ENCODE results near the gene OGFR. TPM values are rescaled to one million over a fixed set of nuclear protein-coding genes. Genes with fewer than 3 reads are reported as not detected.

OGFR gene
- total RNA-seq, 1 experiment from 2014 or later = 73.6 TPM

DNA sequence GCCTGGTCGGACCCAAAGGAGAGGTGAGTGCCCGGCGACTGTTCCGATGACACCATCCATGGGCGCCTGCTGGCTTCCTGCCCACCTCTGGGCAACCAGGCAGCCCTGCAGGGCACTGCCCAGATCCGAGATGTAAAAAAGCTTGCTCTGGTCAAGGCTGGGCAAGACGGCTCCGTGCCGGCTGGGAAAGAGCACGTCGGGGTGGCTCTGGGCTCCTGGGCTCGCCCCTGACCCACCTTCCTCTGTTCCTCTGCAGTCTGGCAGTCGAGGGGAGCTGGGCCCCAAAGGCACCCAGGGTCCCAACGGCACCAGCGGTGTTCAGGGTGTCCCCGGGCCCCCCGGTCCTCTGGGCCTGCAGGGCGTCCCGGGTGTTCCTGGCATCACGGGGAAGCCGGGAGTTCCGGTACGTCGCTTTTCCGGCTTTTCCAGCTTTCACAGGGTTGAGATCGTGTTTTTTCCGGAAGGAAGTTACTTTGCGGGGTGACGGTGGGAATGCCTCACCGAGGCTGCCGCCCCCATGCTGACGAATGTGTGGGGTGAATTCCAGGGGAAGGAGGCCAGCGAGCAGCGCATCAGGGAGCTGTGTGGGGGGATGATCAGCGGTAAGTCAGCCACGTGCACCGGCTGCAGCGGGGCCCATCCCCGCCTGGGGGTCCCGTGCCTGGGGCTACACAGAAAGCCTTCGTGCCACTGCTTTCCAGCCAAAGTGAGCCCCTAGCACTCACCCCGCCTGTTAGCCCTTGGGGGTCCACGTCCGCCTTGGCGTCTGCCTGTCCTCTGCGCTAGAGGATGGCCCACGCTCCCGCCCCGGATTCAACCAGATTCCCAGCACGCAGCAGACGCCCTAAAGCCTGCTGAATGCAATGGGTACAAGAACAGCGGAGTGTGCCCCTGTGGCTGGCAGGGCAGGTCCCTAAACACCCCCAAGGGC, 31.6 kb downstream of the OGFR start:
- Histone ChIP-seq H2AFZ (ENCODE audit: low read depth, low read length, poor library complexity, severe bottlenecking) (no peak overlapping the region), H3K36me3 (ENCODE audit: control insufficient read depth in 1 of 2, insufficient read depth in 2 of 2, low read length in 2 of 2) (no peaks in the 10 kb centered on the region; a peak in 1 of 4 replicates), H3K27ac (ENCODE audit: low read depth, low read length) (no peak overlapping the region)

More for the DNA sequence above, 31.6 kb downstream of the OGFR start:
- TF ChIP-seq POLR2A (IDR thresholded peaks at IDR 0.05; ENCODE audit: borderline replicate concordance, extremely low read depth, insufficient read depth, insufficient read length) (no peak), FOSL1 (IDR thresholded peaks at IDR 0.05; ENCODE audit: low read depth) (no peak), ELF1 (IDR thresholded peaks at IDR 0.05; ENCODE audit: borderline replicate concordance, low read depth) (no peak), SP1 (IDR thresholded peaks at IDR 0.05; ENCODE audit: low read depth) (no peak), SRF (IDR thresholded peaks at IDR 0.05; ENCODE audit: low read depth) (no peak)
- TF ChIP-seq, protein P1, sequence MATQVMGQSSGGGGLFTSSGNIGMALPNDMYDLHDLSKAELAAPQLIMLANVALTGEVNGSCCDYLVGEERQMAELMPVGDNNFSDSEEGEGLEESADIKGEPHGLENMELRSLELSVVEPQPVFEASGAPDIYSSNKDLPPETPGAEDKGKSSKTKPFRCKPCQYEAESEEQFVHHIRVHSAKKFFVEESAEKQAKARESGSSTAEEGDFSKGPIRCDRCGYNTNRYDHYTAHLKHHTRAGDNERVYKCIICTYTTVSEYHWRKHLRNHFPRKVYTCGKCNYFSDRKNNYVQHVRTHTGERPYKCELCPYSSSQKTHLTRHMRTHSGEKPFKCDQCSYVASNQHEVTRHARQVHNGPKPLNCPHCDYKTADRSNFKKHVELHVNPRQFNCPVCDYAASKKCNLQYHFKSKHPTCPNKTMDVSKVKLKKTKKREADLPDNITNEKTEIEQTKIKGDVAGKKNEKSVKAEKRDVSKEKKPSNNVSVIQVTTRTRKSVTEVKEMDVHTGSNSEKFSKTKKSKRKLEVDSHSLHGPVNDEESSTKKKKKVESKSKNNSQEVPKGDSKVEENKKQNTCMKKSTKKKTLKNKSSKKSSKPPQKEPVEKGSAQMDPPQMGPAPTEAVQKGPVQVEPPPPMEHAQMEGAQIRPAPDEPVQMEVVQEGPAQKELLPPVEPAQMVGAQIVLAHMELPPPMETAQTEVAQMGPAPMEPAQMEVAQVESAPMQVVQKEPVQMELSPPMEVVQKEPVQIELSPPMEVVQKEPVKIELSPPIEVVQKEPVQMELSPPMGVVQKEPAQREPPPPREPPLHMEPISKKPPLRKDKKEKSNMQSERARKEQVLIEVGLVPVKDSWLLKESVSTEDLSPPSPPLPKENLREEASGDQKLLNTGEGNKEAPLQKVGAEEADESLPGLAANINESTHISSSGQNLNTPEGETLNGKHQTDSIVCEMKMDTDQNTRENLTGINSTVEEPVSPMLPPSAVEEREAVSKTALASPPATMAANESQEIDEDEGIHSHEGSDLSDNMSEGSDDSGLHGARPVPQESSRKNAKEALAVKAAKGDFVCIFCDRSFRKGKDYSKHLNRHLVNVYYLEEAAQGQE (IDR thresholded peaks at IDR 0.05; ENCODE audit: low read depth) = no peak
- TF ChIP-seq, protein P2, sequence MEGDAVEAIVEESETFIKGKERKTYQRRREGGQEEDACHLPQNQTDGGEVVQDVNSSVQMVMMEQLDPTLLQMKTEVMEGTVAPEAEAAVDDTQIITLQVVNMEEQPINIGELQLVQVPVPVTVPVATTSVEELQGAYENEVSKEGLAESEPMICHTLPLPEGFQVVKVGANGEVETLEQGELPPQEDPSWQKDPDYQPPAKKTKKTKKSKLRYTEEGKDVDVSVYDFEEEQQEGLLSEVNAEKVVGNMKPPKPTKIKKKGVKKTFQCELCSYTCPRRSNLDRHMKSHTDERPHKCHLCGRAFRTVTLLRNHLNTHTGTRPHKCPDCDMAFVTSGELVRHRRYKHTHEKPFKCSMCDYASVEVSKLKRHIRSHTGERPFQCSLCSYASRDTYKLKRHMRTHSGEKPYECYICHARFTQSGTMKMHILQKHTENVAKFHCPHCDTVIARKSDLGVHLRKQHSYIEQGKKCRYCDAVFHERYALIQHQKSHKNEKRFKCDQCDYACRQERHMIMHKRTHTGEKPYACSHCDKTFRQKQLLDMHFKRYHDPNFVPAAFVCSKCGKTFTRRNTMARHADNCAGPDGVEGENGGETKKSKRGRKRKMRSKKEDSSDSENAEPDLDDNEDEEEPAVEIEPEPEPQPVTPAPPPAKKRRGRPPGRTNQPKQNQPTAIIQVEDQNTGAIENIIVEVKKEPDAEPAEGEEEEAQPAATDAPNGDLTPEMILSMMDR (IDR thresholded peaks at IDR 0.05 in 2 of 3, conservative IDR thresholded peaks at IDR 0.05 in 1 of 3; ENCODE audit: borderline replicate concordance in 1 of 3, insufficient read depth in 1 of 3, low read depth in 2 of 3, low read length in 2 of 3) = no peak
- no peaks in the 10 kb centered on the region for H3K27me3 ChIP-seq (ENCODE audit: insufficient read depth, low read length)
- ChIA-PET RAD21 (ENCODE audit: low non-redundant PET in 1 of 2, low total read pairs in 2 of 2, uncharacterized antibody in 2 of 2, unreplicated experiment in 2 of 2) (no interaction called here), CTCF (interaction anchor here (1.3 kb wide), 1 partner anchor 14 kb away, joined by 4 read pairs; no protein-coding TSS in a partner anchor), POLR2A (no interaction called here)
- H3K79me2 ChIP-seq (ENCODE audit: insufficient read depth, low read length) = no peaks in the 10 kb centered on the region
- intact Hi-C loops (cut with micrococcal nuclease) = no loop called here
- no TSS peak for BruUV-seq (replicated peaks)
- no peak overlapping the region for H3K9ac ChIP-seq (ENCODE audit: low read length)
- H3K4me2 ChIP-seq (ENCODE audit: low read length) = no peak overlapping the region
- H3K4me3 ChIP-seq (replicated peaks in 1 of 2; ENCODE audit: low read depth in 1 of 2, low read length in 2 of 2) = no peak overlapping the region
- peaks cover 15 to 20% of the 10 kb centered on the region in 2 experiments for H3K4me1 ChIP-seq (ENCODE audit: control insufficient read depth in 1 of 2, insufficient read depth in 2 of 2, low read length in 2 of 2)
- DNase-seq (ENCODE audit: low read depth, low spot score) = no peak
- no peaks in the 10 kb centered on the region for H3K9me2 ChIP-seq (ENCODE audit: insufficient read depth)
- ATAC-seq = no peak
- no peaks in the 10 kb centered on the region for H3K9me3 ChIP-seq (ENCODE audit: control insufficient read depth in 1 of 2, insufficient read depth in 1 of 2, low read depth in 1 of 2, low read length in 2 of 2)
- no peaks in the 10 kb centered on the region for H4K20me1 ChIP-seq (ENCODE audit: insufficient read depth)

Data from HCT116 (cell line).